A673 (cell line): ENCODE data around the gene GPX4.
"Not testable (repeated sequence)": the region's sequence is repeated elsewhere in the genome, so short reads cannot be mapped to it uniquely, and the experiment has no call there.

Source experiments
- EZH2 ChIP-seq: fragments of 200-600 bp; sonication (generic); IDR thresholded peaks from 2 replicates; pipeline ENCODE4 v1.6.1; 2017; ENCODE audit warnings: borderline replicate concordance, low read depth, mild to moderate bottlenecking, mixed read lengths, antibody characterized with exemption, low read length; ENCODE audit not compliant: poor library complexity, severe bottlenecking
- TF ChIP-seq, protein P1 (sequence below): fragments of 300-800, 200-600 bp; sonication (generic); conservative IDR thresholded peaks from 2 replicates; pipeline ENCODE4 v1.5.1; 2017; ENCODE audit warnings: low read depth, mild to moderate bottlenecking, antibody characterized with exemption, low read length, moderate library complexity, mixed read lengths

DNA sequence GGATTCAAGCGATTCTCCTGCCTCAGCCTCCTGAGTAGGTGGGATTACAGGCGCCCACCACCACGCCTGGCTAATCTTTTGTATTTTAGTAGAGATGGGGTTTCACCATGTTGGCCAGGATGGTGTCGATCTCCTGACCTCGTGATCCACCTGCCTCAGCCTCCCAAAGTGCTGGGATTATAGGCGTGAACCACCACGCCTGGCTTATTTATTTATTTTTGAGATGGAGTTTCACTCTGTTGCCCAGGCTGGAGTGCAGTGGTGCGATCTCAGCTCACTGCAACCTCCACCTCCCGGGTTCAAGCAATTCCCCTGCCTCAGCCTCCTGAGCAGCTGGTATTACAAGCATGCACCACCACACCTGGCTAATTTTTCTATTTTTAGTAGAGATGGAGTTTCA lies 10.9 kb downstream of the GPX4 start:
- TF ChIP-seq, protein P1, sequence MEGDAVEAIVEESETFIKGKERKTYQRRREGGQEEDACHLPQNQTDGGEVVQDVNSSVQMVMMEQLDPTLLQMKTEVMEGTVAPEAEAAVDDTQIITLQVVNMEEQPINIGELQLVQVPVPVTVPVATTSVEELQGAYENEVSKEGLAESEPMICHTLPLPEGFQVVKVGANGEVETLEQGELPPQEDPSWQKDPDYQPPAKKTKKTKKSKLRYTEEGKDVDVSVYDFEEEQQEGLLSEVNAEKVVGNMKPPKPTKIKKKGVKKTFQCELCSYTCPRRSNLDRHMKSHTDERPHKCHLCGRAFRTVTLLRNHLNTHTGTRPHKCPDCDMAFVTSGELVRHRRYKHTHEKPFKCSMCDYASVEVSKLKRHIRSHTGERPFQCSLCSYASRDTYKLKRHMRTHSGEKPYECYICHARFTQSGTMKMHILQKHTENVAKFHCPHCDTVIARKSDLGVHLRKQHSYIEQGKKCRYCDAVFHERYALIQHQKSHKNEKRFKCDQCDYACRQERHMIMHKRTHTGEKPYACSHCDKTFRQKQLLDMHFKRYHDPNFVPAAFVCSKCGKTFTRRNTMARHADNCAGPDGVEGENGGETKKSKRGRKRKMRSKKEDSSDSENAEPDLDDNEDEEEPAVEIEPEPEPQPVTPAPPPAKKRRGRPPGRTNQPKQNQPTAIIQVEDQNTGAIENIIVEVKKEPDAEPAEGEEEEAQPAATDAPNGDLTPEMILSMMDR, result not testable (repeated sequence)
- TF ChIP-seq EZH2, result not testable (repeated sequence)
